ENCODE data around the gene AQP2. TPM values are rescaled to one million over a fixed set of nuclear protein-coding genes. Genes with fewer than 3 reads are reported as not detected.

Gene AQP2
- total RNA-seq, 1 experiment from 2014 or later: not detected

DNA sequence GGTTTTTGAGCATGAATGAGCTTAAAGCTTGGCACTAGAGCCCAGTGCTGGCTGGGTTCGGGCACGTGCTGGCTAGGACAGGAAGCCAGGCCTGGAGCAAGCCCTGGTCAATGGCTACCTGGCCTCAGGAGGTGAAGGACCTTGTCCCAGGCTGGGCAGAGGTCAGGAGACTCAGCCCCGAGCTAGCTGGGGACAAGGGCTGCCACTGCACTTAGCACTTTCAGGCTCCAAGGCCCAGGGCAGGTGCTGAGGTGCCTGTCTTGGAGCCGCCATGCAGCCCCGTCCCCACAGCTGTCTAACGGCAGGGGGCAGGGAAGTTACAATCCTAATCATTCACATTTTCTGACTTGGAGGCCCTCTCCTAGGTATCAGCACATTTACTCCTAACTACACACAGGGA lies 17.9 kb downstream of the AQP2 start:
- no peak for DNase-seq
- H3K27ac Mint-ChIP-seq (ENCODE audit: unreplicated experiment): no peak overlapping the region
- no peaks in the 10 kb centered on the region for H3K9me3 Mint-ChIP-seq (ENCODE audit: low read depth, unreplicated experiment)
- TF ChIP-seq, protein P1, sequence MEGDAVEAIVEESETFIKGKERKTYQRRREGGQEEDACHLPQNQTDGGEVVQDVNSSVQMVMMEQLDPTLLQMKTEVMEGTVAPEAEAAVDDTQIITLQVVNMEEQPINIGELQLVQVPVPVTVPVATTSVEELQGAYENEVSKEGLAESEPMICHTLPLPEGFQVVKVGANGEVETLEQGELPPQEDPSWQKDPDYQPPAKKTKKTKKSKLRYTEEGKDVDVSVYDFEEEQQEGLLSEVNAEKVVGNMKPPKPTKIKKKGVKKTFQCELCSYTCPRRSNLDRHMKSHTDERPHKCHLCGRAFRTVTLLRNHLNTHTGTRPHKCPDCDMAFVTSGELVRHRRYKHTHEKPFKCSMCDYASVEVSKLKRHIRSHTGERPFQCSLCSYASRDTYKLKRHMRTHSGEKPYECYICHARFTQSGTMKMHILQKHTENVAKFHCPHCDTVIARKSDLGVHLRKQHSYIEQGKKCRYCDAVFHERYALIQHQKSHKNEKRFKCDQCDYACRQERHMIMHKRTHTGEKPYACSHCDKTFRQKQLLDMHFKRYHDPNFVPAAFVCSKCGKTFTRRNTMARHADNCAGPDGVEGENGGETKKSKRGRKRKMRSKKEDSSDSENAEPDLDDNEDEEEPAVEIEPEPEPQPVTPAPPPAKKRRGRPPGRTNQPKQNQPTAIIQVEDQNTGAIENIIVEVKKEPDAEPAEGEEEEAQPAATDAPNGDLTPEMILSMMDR (IDR thresholded peaks at IDR 0.05; ENCODE audit: unreplicated experiment): no peak
- no TSS peak for BruUV-seq (replicated peaks)
- H3K4me1 Mint-ChIP-seq (ENCODE audit: low read depth, unreplicated experiment): peaks cover 15% of the 10 kb centered on the region
- CTCF ChIA-PET: interaction anchor here (0.7 to 2.3 kb wide), 3 partner anchors 101 to 132 kb away, joined by 4 to 25 read pairs (median 7); no protein-coding TSS in a partner anchor
- H3K27me3 Mint-ChIP-seq (ENCODE audit: unreplicated experiment): no peaks in the 10 kb centered on the region
- intact Hi-C loops (cut with micrococcal nuclease; ENCODE audit: unreplicated experiment): loop anchor here (5.0 kb wide), 1 partner anchor 89 kb away; the partner anchor contains the start of gene ASIC1
- H3K36me3 Mint-ChIP-seq (ENCODE audit: insufficient read depth, unreplicated experiment): peaks cover 1% of the 10 kb centered on the region
- no peak overlapping the region for H3K4me3 Mint-ChIP-seq (ENCODE audit: low read depth, unreplicated experiment)

DNA sequence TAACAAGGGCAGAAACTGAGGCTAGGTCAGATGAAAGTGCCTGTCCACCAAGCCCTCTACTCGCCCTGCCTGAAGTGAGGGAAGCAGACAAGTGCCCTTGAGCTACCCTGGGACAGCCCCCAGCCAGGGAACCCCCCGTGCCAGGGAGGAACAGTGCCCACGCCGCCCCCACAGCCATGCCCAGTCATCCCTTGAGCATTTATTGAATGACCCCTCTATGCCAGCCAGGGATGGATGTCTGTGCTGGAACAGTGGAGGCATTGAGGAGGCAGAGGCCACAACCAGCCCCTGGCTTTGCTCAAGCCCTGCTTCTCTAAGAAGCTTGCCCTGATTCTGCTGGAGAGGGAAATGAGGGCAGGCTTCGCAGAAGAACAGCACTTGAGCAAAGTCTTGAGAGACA lies 18.5 kb downstream of the AQP2 start:
- BruUV-seq (replicated peaks): no TSS peak
- no peaks in the 10 kb centered on the region for H3K9me3 Mint-ChIP-seq (ENCODE audit: low read depth, unreplicated experiment)
- H3K4me1 Mint-ChIP-seq (ENCODE audit: low read depth, unreplicated experiment): peaks cover 9% of the 10 kb centered on the region
- intact Hi-C loops (cut with micrococcal nuclease; ENCODE audit: unreplicated experiment): loop anchor here (5.0 kb wide), 1 partner anchor 88 kb away; the partner anchor contains the start of gene ASIC1
- TF ChIP-seq, protein P1 (IDR thresholded peaks at IDR 0.05; ENCODE audit: unreplicated experiment): no peak
- CTCF ChIA-PET: interaction anchor here (1.5 kb wide), 1 partner anchor 102 kb away, joined by 4 read pairs; no protein-coding TSS in a partner anchor
- H3K27ac Mint-ChIP-seq (ENCODE audit: unreplicated experiment): no peak overlapping the region
- DNase-seq: no peak
- H3K27me3 Mint-ChIP-seq (ENCODE audit: unreplicated experiment): no peaks in the 10 kb centered on the region
- no peaks in the 10 kb centered on the region for H3K36me3 Mint-ChIP-seq (ENCODE audit: insufficient read depth, unreplicated experiment)
- H3K4me3 Mint-ChIP-seq (ENCODE audit: low read depth, unreplicated experiment): no peak overlapping the region

DNA sequence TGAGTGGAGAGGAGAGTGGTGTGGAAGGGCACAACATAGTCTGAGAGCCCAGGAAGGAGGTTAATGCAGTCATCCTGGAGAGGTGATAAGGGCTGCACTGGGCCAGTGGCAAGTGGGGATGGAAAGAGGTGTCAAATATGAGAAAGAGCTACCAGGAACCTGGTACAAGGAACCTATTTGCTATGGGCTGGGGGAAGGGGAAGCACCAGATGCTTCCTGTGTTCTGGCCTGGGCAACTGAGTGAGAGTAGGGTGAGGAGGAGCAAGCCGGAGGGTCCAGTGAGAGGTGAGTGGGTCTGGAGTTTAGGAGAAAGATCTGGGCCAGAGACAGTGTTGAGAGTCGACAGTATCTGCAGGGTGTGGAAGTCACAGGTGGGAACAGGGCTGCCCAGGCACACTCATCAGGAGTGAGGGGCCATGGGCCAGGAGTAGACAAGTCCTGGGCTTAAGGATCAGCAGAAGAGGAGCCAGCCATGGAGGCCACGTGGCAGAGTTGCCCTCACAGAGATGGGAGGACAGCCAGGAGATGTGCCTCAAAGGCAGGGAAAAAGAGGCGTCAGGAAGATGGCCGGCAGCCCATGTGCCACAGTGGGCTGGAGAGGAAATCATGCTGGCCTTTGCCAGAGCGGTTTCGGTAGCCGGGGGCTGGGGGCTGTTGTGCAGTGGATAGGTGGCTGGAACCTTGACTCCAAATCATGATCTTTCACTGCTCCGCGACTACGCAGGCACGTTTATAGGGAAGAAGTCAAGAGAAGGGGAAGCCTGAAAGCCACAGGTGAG lies 19.3 kb downstream of the AQP2 start:
- H3K27me3 Mint-ChIP-seq (ENCODE audit: unreplicated experiment): no peaks in the 10 kb centered on the region
- DNase-seq: no peak
- TF ChIP-seq, protein P1 (IDR thresholded peaks at IDR 0.05; ENCODE audit: unreplicated experiment): no peak
- H3K4me3 Mint-ChIP-seq (ENCODE audit: low read depth, unreplicated experiment): no peak overlapping the region
- peaks cover 1% of the 10 kb centered on the region for H3K4me1 Mint-ChIP-seq (ENCODE audit: low read depth, unreplicated experiment)
- H3K9me3 Mint-ChIP-seq (ENCODE audit: low read depth, unreplicated experiment): no peaks in the 10 kb centered on the region
- intact Hi-C loops (cut with micrococcal nuclease; ENCODE audit: unreplicated experiment): loop anchor here (5.0 kb wide), 1 partner anchor 87 kb away; the partner anchor contains the start of gene ASIC1
- CTCF ChIA-PET: interaction anchor here (1.5 kb wide), 1 partner anchor 103 kb away, joined by 4 read pairs; no protein-coding TSS in a partner anchor
- no peaks in the 10 kb centered on the region for H3K36me3 Mint-ChIP-seq (ENCODE audit: insufficient read depth, unreplicated experiment)
- H3K27ac Mint-ChIP-seq (ENCODE audit: unreplicated experiment): no peak overlapping the region
- no TSS peak for BruUV-seq (replicated peaks)

DNA sequence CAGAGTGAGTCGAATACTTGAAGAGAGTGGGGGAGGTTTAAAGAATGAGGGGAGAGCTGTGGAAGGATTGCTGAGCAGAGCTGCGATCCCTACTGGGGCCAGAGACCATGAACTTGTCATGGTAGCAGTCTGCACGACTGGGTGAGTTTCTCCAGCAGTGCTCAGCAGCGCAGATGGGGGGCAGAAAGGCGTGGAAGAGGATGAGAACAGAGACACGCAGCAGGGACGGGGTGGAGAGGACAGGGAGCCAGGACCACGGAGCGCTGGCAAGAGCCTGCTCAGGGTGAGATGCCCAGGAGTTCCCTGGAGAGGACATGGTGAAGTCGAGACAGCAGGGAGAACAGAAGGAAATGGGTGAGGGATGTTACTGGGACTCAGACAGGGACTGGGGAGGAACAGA lies 20.1 kb downstream of the AQP2 start:
- Mint-ChIP-seq H3K27ac (ENCODE audit: unreplicated experiment) (no peak overlapping the region), H3K9me3 (ENCODE audit: low read depth, unreplicated experiment) (no peaks in the 10 kb centered on the region), H3K27me3 (ENCODE audit: unreplicated experiment) (no peaks in the 10 kb centered on the region), H3K36me3 (ENCODE audit: insufficient read depth, unreplicated experiment) (no peaks in the 10 kb centered on the region), H3K4me3 (ENCODE audit: low read depth, unreplicated experiment) (no peak overlapping the region), H3K4me1 (ENCODE audit: low read depth, unreplicated experiment) (no peaks in the 10 kb centered on the region)
- intact Hi-C loops (cut with micrococcal nuclease; ENCODE audit: unreplicated experiment): no loop called here
- no peak for DNase-seq
- CTCF ChIA-PET: no interaction called here
- TF ChIP-seq, protein P1 (IDR thresholded peaks at IDR 0.05; ENCODE audit: unreplicated experiment): no peak
- BruUV-seq (replicated peaks): no TSS peak

Measured in Calu3 (cell line).